ENCODE data around the gene PRSS36.

The PRSS36 gene

DNA sequence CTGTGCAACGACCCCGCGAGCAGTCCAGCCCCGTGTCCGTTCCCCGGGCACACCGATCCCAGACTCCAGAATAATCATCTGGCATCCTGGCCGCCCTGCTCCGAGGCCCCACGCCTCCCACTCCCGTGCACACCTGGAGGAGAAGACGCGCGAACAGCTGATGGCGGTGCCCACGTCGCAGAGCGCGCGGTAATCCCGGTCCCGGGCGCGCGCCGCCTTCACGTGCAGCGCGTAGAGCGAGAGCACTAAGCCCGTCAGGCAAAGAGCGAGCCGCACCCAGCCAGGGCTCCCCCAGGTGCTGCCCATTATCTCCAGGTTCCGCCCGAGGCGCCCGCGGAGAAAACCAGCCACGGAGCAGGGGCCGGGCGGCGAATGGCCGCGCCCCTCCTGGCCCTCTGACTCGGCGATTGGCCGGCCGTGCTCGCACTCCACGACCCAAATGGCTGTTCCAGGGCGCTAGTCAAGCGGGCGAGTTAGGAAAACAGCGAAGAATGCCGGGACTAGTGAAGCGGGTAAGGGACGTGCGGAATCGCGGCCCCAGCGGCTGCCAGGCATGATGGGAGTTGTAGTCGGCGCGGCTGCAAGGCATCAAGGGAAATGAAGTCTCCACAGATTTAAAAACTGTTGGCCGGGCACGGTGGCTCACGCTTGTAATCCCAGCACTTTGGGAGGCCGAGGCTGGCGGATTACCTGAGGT is 55.3 kb downstream of the PRSS36 start, which contains the start of gene VKORC1:
Gene VKORC1 (minus strand): TSS at position 374 of the 697 bp plus-strand sequence. CDS start 68 bp downstream, at position 306.
- peak; percentile 86 for DNase-seq

DNA sequence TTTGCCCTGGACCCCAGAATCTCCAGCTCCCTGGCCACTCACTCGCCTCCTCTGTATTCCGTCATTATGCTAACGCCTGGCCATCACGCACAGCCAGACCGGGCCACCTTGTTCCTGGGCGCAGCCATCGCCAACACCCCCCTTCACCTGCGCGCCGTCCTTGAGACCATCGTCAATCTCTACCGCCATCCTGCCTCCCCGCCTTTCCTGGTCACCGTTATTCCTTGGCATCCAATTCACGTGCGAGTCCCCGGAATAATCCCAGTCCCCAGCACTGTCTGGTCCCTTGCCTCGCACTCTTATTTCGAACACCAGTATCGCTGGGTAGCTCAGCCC is 55.8 kb downstream of the PRSS36 start:
- no peak for DNase-seq

DNA sequence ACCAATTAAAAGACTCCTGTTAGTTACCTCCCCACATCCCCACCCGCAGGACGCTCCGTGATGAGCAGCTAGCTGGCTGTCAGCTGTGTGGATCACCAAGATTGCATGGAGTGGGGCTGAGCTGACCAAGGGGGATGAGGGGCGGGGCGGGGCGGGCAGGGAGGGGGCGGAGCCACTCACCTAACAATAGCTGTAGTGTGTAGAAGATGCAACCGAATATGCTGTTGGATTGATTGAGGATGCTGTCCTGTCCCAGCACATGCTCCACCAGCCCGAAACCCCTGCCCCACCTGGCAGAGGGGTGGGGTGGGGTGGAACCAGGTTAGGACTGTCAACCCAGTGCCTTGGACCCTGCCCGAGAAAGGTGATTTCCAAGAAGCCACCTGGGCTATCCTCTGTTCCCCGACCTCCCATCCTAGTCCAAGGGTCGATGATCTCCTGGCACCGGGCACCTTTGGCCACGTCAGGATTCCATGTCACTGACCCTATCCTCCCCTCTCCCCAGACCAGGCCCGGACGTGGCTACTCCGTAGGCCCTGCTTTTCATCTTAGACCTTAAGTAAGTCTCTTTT is 56.6 kb downstream of the PRSS36 start:
- DNase-seq = no peak

DNA sequence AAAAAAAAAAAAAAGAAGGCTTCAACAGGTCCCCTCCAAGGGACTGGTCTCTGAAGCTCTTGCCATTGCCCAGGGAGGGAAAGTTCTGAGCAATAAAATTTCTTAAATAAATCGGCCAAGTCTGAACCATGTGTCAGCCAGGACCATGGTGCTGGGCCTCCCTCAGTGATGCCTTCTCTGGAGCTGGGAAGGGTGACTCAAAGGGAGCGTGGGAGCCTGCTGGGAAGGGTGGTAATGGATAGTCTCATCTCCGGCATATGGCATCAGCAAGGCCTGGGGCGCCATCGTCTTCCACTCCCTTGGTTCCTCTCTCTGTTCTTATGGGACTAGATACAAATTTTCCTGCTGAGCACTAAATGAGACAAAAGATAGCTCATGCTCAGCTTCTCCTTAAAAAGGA is 57.5 kb downstream of the PRSS36 start:
- no peak for DNase-seq

DNA sequence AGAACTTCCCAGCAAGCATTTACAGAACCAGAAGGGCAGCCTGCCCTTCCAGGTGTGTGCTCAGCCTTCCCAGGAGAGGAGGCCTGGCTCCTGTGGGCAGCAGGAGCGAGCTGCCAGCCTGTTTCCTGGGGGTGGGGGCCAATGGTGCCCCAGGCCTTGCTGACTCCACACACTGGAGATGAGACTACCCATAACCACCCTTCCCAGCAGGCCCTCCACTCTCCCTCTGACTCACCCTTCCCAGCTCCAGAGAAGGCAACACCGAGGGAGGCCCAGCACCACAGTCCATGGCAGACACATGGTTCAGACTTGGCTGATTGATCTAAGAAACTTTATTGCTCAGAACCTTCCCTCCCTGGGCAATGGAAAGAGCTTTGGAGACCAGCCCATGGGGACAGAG is 59.3 kb downstream of the PRSS36 start:
- no peak for DNase-seq

DNA sequence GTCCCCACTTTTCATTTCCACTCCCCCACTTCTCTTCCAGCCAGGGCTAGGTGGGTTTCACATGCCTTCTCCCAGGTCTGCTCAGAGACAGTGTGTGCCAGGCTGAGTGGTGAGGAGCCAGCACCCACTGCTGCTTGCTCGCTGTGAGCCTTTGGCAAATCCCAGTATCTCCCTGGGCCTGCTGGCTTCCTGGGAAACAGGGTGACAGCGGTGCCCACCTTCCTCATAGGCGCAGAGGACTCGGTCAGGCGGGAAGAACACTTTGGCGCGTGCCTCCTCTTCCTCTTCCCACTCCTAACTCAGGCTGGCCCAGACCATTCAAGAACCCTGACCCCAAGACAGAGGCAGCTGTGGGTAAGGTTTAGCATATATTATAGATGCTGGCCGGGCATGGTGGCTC is 60.7 kb downstream of the PRSS36 start:
- no peak for DNase-seq

Data from activated naive CD4-positive, alpha-beta T cell treated with anti-CD3 and anti-CD28 coated beads, Interleukin-2, amount 50 U/mL, for 16 hours (primary cell).